ENCODE results near the gene TSHR. TPM values are rescaled to one million over a fixed set of nuclear protein-coding genes. Genes with fewer than 3 reads are reported as not detected.

Gene TSHR
- total and polyA plus RNA-seq, 2 donors (not counting 3 experiments of a cell fraction or from before 2014, with no cell fraction given) = not detected

DNA sequence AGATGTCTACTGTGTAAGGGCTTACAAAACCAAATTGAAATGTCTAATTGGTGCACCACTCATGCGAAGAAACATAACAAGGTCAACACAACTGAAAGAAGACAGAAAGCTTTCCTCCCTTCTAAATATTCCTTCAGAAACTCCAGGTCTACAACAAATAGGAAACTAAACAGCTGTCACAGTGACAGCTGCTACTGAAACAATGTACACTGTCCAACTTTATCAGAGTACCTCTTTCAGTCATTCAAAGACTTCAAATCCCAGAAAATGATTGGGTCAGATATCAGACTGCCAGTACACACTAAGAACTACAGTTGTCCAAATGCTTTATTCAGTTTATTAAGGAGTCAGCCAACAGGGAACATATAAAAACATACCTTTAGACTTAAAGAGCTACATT lies 49.1 kb upstream of the TSHR start:
- H3K36me3 ChIP-seq (ENCODE audit: control insufficient read depth in 2 of 2, extremely low read depth in 1 of 2, insufficient read depth in 2 of 2, low read length in 2 of 2) = no peaks in the 10 kb centered on the region
- peaks cover 3% of the 10 kb centered on the region for H3K9me1 ChIP-seq (replicated peaks; ENCODE audit: control insufficient read depth, extremely low read depth, insufficient read depth, low read length)
- H3K4me2 ChIP-seq (ENCODE audit: insufficient read depth, low read length) = no peak overlapping the region
- no peaks in the 10 kb centered on the region for H3K27me3 ChIP-seq (ENCODE audit: control insufficient read depth in 2 of 2, insufficient read depth in 2 of 2, low read length in 2 of 2)
- H3K4me1 ChIP-seq (ENCODE audit: control insufficient read depth, extremely low read depth, insufficient read depth, low read length) = no peaks in the 10 kb centered on the region
- ChIA-PET CTCF (no interaction called here), POLR2A (no interaction called here)
- no peak overlapping the region for H3K9ac ChIP-seq (replicated peaks; ENCODE audit: extremely low read depth, insufficient read depth, low read length)
- intact Hi-C loops (cut with micrococcal nuclease) (no loop called here), dilution Hi-C loops (cut with MboI; ENCODE audit: extremely low pct_ligation_motif_present, low sequenced_read_pairs) (no loop called here)
- no peaks in the 10 kb centered on the region for H3K9me3 ChIP-seq (replicated peaks; ENCODE audit: control insufficient read depth, insufficient read depth, low read length)
- DNase-seq (ENCODE audit: low read depth, low spot score) = no peak
- H2AFZ ChIP-seq (ENCODE audit: low read depth, low read length) = no peak overlapping the region
- H3K79me2 ChIP-seq (ENCODE audit: control insufficient read depth, insufficient read depth, low read length) = no peaks in the 10 kb centered on the region
- no peaks in the 10 kb centered on the region for H4K20me1 ChIP-seq (replicated peaks; ENCODE audit: control insufficient read depth, extremely low read depth, insufficient read depth, low read length)
- H3K4me3 ChIP-seq (replicated peaks in 1 of 3; ENCODE audit: insufficient read depth in 1 of 3, low read depth in 1 of 3, low read length in 3 of 3) = no peak overlapping the region
- no peak for FAIRE-seq
- H3K27ac ChIP-seq (ENCODE audit: insufficient read depth, low read depth, low read length) = no peak overlapping the region
- BruUV-seq (replicated peaks) = no TSS peak
- TF ChIP-seq, protein P1, sequence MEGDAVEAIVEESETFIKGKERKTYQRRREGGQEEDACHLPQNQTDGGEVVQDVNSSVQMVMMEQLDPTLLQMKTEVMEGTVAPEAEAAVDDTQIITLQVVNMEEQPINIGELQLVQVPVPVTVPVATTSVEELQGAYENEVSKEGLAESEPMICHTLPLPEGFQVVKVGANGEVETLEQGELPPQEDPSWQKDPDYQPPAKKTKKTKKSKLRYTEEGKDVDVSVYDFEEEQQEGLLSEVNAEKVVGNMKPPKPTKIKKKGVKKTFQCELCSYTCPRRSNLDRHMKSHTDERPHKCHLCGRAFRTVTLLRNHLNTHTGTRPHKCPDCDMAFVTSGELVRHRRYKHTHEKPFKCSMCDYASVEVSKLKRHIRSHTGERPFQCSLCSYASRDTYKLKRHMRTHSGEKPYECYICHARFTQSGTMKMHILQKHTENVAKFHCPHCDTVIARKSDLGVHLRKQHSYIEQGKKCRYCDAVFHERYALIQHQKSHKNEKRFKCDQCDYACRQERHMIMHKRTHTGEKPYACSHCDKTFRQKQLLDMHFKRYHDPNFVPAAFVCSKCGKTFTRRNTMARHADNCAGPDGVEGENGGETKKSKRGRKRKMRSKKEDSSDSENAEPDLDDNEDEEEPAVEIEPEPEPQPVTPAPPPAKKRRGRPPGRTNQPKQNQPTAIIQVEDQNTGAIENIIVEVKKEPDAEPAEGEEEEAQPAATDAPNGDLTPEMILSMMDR (IDR thresholded peaks at IDR 0.05; ENCODE audit: extremely low read depth in 1 of 2, insufficient read depth in 1 of 2, low read depth in 1 of 2, low read length in 2 of 2) = no peak
- TF ChIP-seq, protein P2, sequence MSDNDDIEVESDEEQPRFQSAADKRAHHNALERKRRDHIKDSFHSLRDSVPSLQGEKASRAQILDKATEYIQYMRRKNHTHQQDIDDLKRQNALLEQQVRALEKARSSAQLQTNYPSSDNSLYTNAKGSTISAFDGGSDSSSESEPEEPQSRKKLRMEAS (IDR thresholded peaks at IDR 0.05; ENCODE audit: insufficient read depth, insufficient read length) = no peak
- TF ChIP-seq GATA2 (IDR thresholded peaks at IDR 0.05; ENCODE audit: insufficient read depth, insufficient read length, low read depth, low read length) = no peak
- no peak for TF ChIP-seq POLR2A (IDR thresholded peaks at IDR 0.05; ENCODE audit: low read depth, low read length)
- no peak for TF ChIP-seq POLR2AphosphoS5 (IDR thresholded peaks at IDR 0.05; ENCODE audit: insufficient read depth, low read depth, low read length)
- no peak for TF ChIP-seq FOS (IDR thresholded peaks at IDR 0.05; ENCODE audit: borderline replicate concordance, insufficient read depth, low read length)
- TF ChIP-seq JUN (IDR thresholded peaks at IDR 0.05; ENCODE audit: borderline replicate concordance, insufficient read depth, insufficient read length, low read depth) = no peak
- no peak for TF ChIP-seq EZH2 (IDR thresholded peaks at IDR 0.05; ENCODE audit: borderline replicate concordance, low read depth, low read length, severe bottlenecking)
- no peak for TF ChIP-seq MYC (IDR thresholded peaks at IDR 0.05; ENCODE audit: low read depth, low read length)
